DOHH2 (cell line): Measurements from ENCODE around the gene SLC2A4.

Experiments used
- H3F3A ChIP-seq: fragments of 200-600 bp; sonication (generic), shearing (Covaris generic); 2 replicates; pipeline ENCODE4 v1.6.0; 2016; ENCODE audit warnings: antibody characterized with exemption, mild to moderate bottlenecking; ENCODE audit not compliant: control insufficient read depth, insufficient read depth
- H3K27ac ChIP-seq: fragments of 200-600 bp; sonication (generic); 2 replicates; pipeline ENCODE4 v1.5.1; 2014; ENCODE audit warnings: low read depth, mild to moderate bottlenecking, low read length, moderate library complexity
- H3K27me3 ChIP-seq: fragments of 200-600 bp; sonication (generic); 2 replicates; pipeline ENCODE4 v1.6.1; 2014; ENCODE audit warnings: mild to moderate bottlenecking, low read length, mixed read lengths; ENCODE audit not compliant: control insufficient read depth
- H3K36me3 ChIP-seq: fragments of 200-600 bp; sonication (generic); 2 replicates; pipeline ENCODE4 v1.6.1; 2014; ENCODE audit warnings: mild to moderate bottlenecking, low read length, moderate library complexity, mixed read lengths; ENCODE audit not compliant: control insufficient read depth
- H3K4me1 ChIP-seq: fragments of 200-600 bp; sonication (generic); 2 replicates; pipeline ENCODE4 v1.6.1; 2014; ENCODE audit warnings: mild to moderate bottlenecking, low read length, mixed read lengths; ENCODE audit not compliant: control insufficient read depth
- H3K4me2 ChIP-seq: fragments of 200-600 bp; sonication (generic); 2 replicates; pipeline ENCODE4 v1.6.0; 2014; ENCODE audit warnings: mild to moderate bottlenecking, low read length, moderate library complexity
- H3K4me3 ChIP-seq: fragments of 200-600 bp; sonication (generic); 2 replicates; pipeline ENCODE4 v1.5.1; 2014; ENCODE audit warnings: mild to moderate bottlenecking, low read length, mixed read lengths
- H3K79me2 ChIP-seq: fragments of 200-600 bp; sonication (generic); 2 replicates; pipeline ENCODE4 v1.6.1; 2014; ENCODE audit warnings: mild to moderate bottlenecking, low read length, mixed read lengths; ENCODE audit not compliant: control insufficient read depth
- H3K9me2 ChIP-seq: fragments of 200-600 bp; sonication (generic); replicated peaks from 2 replicates; pipeline ENCODE4 v1.6.1; 2014; ENCODE audit warnings: mild to moderate bottlenecking, low read length, mixed read lengths; ENCODE audit not compliant: control insufficient read depth
- H3K9me3 ChIP-seq: fragments of 200-600 bp; sonication (generic); 2 replicates; pipeline ENCODE4 v1.6.1; 2014; ENCODE audit warnings: antibody characterized with exemption, low read length, mixed read lengths; ENCODE audit not compliant: control insufficient read depth, insufficient read depth
- H4K20me1 ChIP-seq: fragments of 200-600 bp; sonication (generic); 2 replicates; pipeline ENCODE4 v1.6.0; 2014; ENCODE audit warnings: low read depth, mild to moderate bottlenecking, antibody characterized with exemption, low read length, moderate library complexity; ENCODE audit not compliant: control insufficient read depth, insufficient read depth
- EZH2phosphoT487 ChIP-seq: fragments of 200-600 bp; sonication (generic); IDR thresholded peaks from 2 replicates; pipeline ENCODE4 v1.6.1; 2017; ENCODE audit warnings: borderline replicate concordance, mild to moderate bottlenecking, antibody characterized with exemption, low read length, moderate library complexity, mixed read lengths
- TF ChIP-seq, protein P1 (sequence below): fragments of 200-600 bp; sonication (generic); IDR thresholded peaks from one replicate; pipeline ENCODE4 v1.5.1; 2014; ENCODE audit warnings: antibody characterized with exemption, mild to moderate bottlenecking, low read depth, low read length; ENCODE audit not compliant: poor library complexity, severe bottlenecking

The SLC2A4 gene

DNA sequence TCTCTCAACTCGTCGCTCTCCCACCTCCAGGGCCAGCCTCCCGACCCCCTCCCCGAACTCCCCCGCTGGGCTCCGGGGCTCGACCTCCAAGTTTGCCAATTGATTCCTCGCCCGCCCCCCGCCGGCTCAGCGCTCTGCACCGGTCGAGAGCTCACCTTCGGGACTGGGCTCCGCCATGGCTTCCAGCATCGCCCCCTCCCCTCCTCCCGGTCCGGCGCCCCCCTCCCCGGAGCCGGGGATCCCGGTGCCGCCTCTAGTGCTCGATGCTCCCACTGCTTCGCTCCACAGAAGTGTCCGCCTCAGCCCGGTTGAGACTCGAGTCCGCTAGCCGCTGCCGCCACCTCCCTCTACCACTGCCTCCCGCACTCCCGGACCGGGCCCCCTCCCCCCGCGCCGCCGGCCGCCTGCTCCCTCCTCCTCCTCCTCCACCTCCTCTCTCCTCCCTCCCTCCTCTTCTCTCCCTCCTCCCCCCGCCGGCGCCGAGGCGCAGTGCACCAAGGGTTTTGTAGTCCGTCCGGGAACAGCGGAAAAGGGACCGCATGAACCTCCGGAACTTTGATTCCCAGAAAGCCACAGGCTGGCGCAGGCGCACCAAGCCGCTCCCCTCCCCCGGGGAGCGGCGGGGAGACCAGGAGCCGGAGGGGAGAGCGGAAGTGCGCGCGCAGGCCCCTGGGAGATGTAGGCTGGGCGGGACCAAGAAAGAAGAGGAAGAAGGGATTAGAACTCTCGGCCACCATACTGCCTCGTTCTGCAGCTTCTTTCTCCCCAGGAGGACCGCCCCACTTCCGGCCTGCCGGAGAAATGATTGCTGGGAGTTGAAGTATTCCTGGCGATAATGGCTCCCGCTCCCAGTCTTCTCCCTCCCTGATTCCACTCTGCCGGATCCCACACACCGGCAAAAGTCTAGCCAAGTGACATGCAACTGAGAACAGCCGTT, 42.2 kb upstream of the SLC2A4 start, which contains the start of gene PHF23:
Gene PHF23 (minus strand): TSS at position 367 of the 937 bp plus-strand sequence. CDS start 178 bp downstream, at position 189.
- H3K27me3 ChIP-seq = no peaks in the 10 kb centered on the region
- no peaks in the 10 kb centered on the region for H3K9me3 ChIP-seq
- no peak for TF ChIP-seq EZH2phosphoT487
- TF ChIP-seq, protein P1, sequence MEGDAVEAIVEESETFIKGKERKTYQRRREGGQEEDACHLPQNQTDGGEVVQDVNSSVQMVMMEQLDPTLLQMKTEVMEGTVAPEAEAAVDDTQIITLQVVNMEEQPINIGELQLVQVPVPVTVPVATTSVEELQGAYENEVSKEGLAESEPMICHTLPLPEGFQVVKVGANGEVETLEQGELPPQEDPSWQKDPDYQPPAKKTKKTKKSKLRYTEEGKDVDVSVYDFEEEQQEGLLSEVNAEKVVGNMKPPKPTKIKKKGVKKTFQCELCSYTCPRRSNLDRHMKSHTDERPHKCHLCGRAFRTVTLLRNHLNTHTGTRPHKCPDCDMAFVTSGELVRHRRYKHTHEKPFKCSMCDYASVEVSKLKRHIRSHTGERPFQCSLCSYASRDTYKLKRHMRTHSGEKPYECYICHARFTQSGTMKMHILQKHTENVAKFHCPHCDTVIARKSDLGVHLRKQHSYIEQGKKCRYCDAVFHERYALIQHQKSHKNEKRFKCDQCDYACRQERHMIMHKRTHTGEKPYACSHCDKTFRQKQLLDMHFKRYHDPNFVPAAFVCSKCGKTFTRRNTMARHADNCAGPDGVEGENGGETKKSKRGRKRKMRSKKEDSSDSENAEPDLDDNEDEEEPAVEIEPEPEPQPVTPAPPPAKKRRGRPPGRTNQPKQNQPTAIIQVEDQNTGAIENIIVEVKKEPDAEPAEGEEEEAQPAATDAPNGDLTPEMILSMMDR = no peak
- H4K20me1 ChIP-seq = peaks cover 8% of the 10 kb centered on the region; the same call in 1 of the 2 replicates
- H3F3A ChIP-seq = peaks cover 52% of the 10 kb centered on the region
- H3K4me1 ChIP-seq = peaks cover 60% of the 10 kb centered on the region
- peak within 1 kb of the TSS; percentile 84 for H3K27ac ChIP-seq
- H3K9me2 ChIP-seq = no peaks in the 10 kb centered on the region
- peaks cover 67% of the 10 kb centered on the region for H3K36me3 ChIP-seq
- peaks cover 63% of the 10 kb centered on the region for H3K79me2 ChIP-seq
- H3K4me3 ChIP-seq = peak within 1 kb of the TSS; percentile 100
- peak within 1 kb of the TSS; percentile 97 for H3K4me2 ChIP-seq

DNA sequence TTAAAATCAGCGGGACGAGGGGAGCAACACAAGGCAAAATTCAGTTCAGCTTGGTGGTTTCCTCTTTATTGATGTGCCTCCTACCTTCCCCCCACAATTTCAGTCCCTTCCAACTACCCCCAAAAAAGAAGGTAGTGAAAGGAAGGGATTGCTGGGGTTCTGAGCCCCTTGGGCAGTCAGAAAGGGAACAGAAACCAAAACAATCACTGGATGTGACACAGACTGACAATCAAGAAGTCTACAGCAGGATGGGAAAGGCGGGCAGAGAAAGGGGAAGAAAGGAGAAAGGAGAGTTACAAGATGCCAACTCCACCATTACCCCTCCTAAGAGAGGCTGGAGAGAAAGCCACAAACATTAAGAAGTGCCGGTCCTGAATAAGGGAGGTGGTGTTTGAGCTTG, 41.1 kb upstream of the SLC2A4 start:
- peak overlapping the region; percentile 78 for H3K27ac ChIP-seq
- peaks cover 60% of the 10 kb centered on the region for H3K79me2 ChIP-seq
- TF ChIP-seq EZH2phosphoT487 = no peak
- TF ChIP-seq, protein P1 = no peak
- no peaks in the 10 kb centered on the region for H3K9me3 ChIP-seq
- peaks cover 8% of the 10 kb centered on the region; the same call in 1 of the 2 replicates for H4K20me1 ChIP-seq
- peak overlapping the region; percentile 97 for H3K4me2 ChIP-seq
- H3K4me1 ChIP-seq = peaks cover 51% of the 10 kb centered on the region
- no peaks in the 10 kb centered on the region for H3K9me2 ChIP-seq
- H3K4me3 ChIP-seq = peak overlapping the region; percentile 100
- H3K36me3 ChIP-seq = peaks cover 64% of the 10 kb centered on the region
- H3K27me3 ChIP-seq = no peaks in the 10 kb centered on the region
- H3F3A ChIP-seq = peaks cover 49% of the 10 kb centered on the region

DNA sequence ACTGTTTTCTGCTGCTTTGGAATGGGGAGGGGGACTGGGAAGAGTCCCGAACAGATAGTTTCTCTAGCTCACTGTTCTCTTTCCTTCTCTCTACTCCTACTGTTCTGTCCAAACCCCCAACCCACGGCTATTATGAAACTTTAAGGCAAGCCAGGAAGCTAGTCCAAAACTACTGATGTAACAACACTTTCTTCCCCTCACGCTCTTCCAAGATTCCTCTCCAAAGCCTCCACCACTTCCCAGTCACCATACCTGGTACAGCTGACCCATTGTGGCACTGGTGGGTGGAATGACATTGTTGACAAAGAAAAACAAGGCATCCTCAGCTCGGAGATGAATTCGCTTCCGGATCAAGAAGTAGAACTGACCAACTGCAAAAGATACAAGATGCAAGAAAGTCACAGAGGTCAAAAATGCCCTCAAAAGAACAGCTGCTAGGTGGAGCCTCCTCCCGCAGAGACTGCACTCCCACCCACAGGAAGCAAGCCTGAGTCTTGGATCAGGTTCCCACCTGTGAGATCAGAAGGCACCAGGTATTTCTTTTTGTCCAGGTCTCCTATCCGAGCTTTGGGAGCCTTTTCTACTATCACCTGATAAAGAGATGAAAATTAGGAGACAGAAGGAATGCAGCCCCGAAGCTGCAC, 40.3 kb upstream of the SLC2A4 start:
- H4K20me1 ChIP-seq = peaks cover 8% of the 10 kb centered on the region; the same call in 1 of the 2 replicates
- peak overlapping the region; percentile 97 for H3K4me2 ChIP-seq
- H3K9me3 ChIP-seq = no peaks in the 10 kb centered on the region
- peak overlapping the region; percentile 100 for H3K4me3 ChIP-seq
- H3F3A ChIP-seq = peaks cover 49% of the 10 kb centered on the region
- no peaks in the 10 kb centered on the region for H3K27me3 ChIP-seq
- peak overlapping the region; percentile 78 for H3K27ac ChIP-seq
- H3K79me2 ChIP-seq = peaks cover 55% of the 10 kb centered on the region
- no peaks in the 10 kb centered on the region for H3K9me2 ChIP-seq
- H3K36me3 ChIP-seq = peaks cover 61% of the 10 kb centered on the region
- TF ChIP-seq EZH2phosphoT487 = no peak
- TF ChIP-seq, protein P1 = no peak
- H3K4me1 ChIP-seq = peaks cover 42% of the 10 kb centered on the region
